Mesenchymal stem cell (in vitro differentiated cells and primary cell): ENCODE results near the gene CMKLR1.
A peak's percentile ranks its signal among the peaks of the same experiment; 100 is the strongest.

ENCODE experiments used
- DNase-seq: peaks from one replicate; pipeline ENCODE4 v3.0.0-alpha.2; 2013
- H2AFZ ChIP-seq: one replicate; pipeline ENCODE4 v1.6.1; 2013; ENCODE audit warnings: low read depth, mild to moderate bottlenecking, control low read depth, inconsistent platforms, low read length, moderate library complexity
- H2AK5ac ChIP-seq: 2 replicates; pipeline ENCODE4 v1.6.1; 2013; ENCODE audit warnings: low read length, moderate library complexity, mild to moderate bottlenecking, inconsistent platforms; ENCODE audit not compliant: severe bottlenecking
- H2BK120ac ChIP-seq: one replicate; pipeline ENCODE4 v1.6.1; 2013; ENCODE audit warnings: low read depth, mild to moderate bottlenecking, inconsistent platforms, low read length, moderate library complexity
- H2BK12ac ChIP-seq, 2 experiments: one replicate each; pipeline ENCODE4 v1.6.1; 2013; ENCODE audit warnings: inconsistent platforms in 2 of 2, low read length in 2 of 2, mild to moderate bottlenecking in 2 of 2, moderate library complexity in 2 of 2, control low read depth in 1 of 2
- H2BK15ac ChIP-seq: one replicate; pipeline ENCODE4 v1.6.1; 2013; ENCODE audit warnings: mild to moderate bottlenecking, low read depth, inconsistent platforms; ENCODE audit not compliant: poor library complexity, severe bottlenecking
- H2BK5ac ChIP-seq: 2 replicates; pipeline ENCODE4 v1.6.1; 2013; ENCODE audit warnings: low read depth, mild to moderate bottlenecking, low read length, control low read depth, inconsistent platforms; ENCODE audit not compliant: poor library complexity, severe bottlenecking
- H3K14ac ChIP-seq, 2 experiments: one replicate each; pipeline ENCODE4 v1.6.1; 2013; ENCODE audit warnings: inconsistent platforms in 2 of 2, low read length in 2 of 2, control low read depth in 1 of 2, mild to moderate bottlenecking in 1 of 2, moderate library complexity in 1 of 2
- H3K18ac ChIP-seq, 2 experiments: one replicate each; pipeline ENCODE4 v1.6.1; 2013; ENCODE audit warnings: inconsistent platforms in 2 of 2, low read length in 2 of 2, control low read depth in 1 of 2, low read depth in 1 of 2, mild to moderate bottlenecking in 1 of 2
- H3K23ac ChIP-seq, 2 experiments: one replicate each; pipeline ENCODE4 v1.6.1; 2013; ENCODE audit warnings: inconsistent platforms in 2 of 2, low read length in 2 of 2, mild to moderate bottlenecking in 2 of 2, moderate library complexity in 2 of 2, control low read depth in 1 of 2
- H3K27ac ChIP-seq: 2 replicates; pipeline ENCODE4 v1.5.1; 2013; ENCODE audit warnings: mild to moderate bottlenecking, moderate library complexity, low read length, control low read depth, inconsistent platforms; ENCODE audit not compliant: poor library complexity, severe bottlenecking
- H3K27me3 ChIP-seq, 2 experiments: 2 replicates each; pipeline versions ENCODE4 v1.6.1 to v1.7.0; 2013; ENCODE audit warnings: low read length in 2 of 2, mild to moderate bottlenecking in 2 of 2, moderate library complexity in 2 of 2, control low read depth in 1 of 2, inconsistent platforms in 1 of 2; ENCODE audit not compliant: control insufficient read depth in 1 of 2, insufficient read depth in 1 of 2
- H3K36me3 ChIP-seq, 2 experiments: 2 replicates each; pipeline versions ENCODE4 v1.6.1 to v1.7.0; 2013; ENCODE audit warnings: low read length in 2 of 2, control low read depth in 1 of 2, inconsistent platforms in 1 of 2, low read depth in 1 of 2, mild to moderate bottlenecking in 1 of 2; ENCODE audit not compliant: insufficient read depth in 2 of 2, control insufficient read depth in 1 of 2
- H3K4ac ChIP-seq, 2 experiments: one replicate each; pipeline ENCODE4 v1.6.1; 2013; ENCODE audit warnings: inconsistent platforms in 2 of 2, low read length in 2 of 2, mild to moderate bottlenecking in 2 of 2, moderate library complexity in 2 of 2, control low read depth in 1 of 2, low read depth in 1 of 2
- H3K4me1 ChIP-seq: 2 replicates; pipeline ENCODE4 v1.6.1; 2013; ENCODE audit warnings: low read depth, low read length, control low read depth; ENCODE audit not compliant: control insufficient read depth, insufficient read depth
- H3K4me2 ChIP-seq: 2 replicates; pipeline ENCODE4 v1.6.1; 2013; ENCODE audit warnings: low read length, mild to moderate bottlenecking, inconsistent platforms; ENCODE audit not compliant: poor library complexity, severe bottlenecking
- H3K4me3 ChIP-seq, 2 experiments: 2 replicates each; pipeline versions ENCODE4 v1.5.1 to v1.7.0; 2013; ENCODE audit warnings: low read length in 2 of 2, mild to moderate bottlenecking in 2 of 2, control low read depth in 1 of 2, low read depth in 1 of 2; ENCODE audit not compliant: insufficient read depth in 1 of 2
- H3K79me1 ChIP-seq: replicated peaks from 2 replicates; pipeline ENCODE4 v1.6.1; 2013; ENCODE audit warnings: mild to moderate bottlenecking, control low read depth, low read length, inconsistent platforms; ENCODE audit not compliant: poor library complexity, severe bottlenecking
- H3K9ac ChIP-seq: 2 replicates; pipeline ENCODE4 v1.7.0; 2013; ENCODE audit warnings: mild to moderate bottlenecking, low read length, moderate library complexity
- H3K9me3 ChIP-seq: 2 replicates; pipeline ENCODE4 v1.7.0; 2013; ENCODE audit warnings: mild to moderate bottlenecking, low read length; ENCODE audit not compliant: control insufficient read depth
- H4K8ac ChIP-seq: one replicate; pipeline ENCODE4 v1.6.1; 2013; ENCODE audit warnings: inconsistent platforms, mild to moderate bottlenecking, low read length, moderate library complexity
- H4K91ac ChIP-seq: one replicate; pipeline ENCODE4 v1.6.1; 2013; ENCODE audit warnings: mild to moderate bottlenecking, low read length, inconsistent platforms
- WGBS: methylation state at CpG from one replicate; pipeline ENCODE4 v1.1.7; 2013; ENCODE audit warnings: mixed read lengths; 5-methylcytosine and 5-hydroxymethylcytosine counted together

Gene CMKLR1

GRCh38 chr12:108332791-108333382 is 6.2 kb downstream of the CMKLR1 start:
- H4K91ac ChIP-seq: no peak overlapping the region
- H2BK12ac ChIP-seq: no peak overlapping the region
- H3K27ac ChIP-seq: no peak overlapping the region
- no peak overlapping the region for H3K18ac ChIP-seq
- no peak overlapping the region for H3K23ac ChIP-seq
- H3K4me1 ChIP-seq: peaks cover 11% of the 10 kb centered on the region
- H3K79me1 ChIP-seq: no peaks in the 10 kb centered on the region
- no peak overlapping the region for H2BK5ac ChIP-seq
- H3K14ac ChIP-seq: no peak overlapping the region
- H3K4ac ChIP-seq: no peak overlapping the region
- no peak for DNase-seq
- no peak overlapping the region for H2AK5ac ChIP-seq
- no peak overlapping the region for H2BK15ac ChIP-seq
- H3K4me2 ChIP-seq: no peak overlapping the region
- H3K9me3 ChIP-seq: peaks cover 9% of the 10 kb centered on the region
- peaks cover 0 to 23% of the 10 kb centered on the region in 2 experiments for H3K27me3 ChIP-seq
- H3K9ac ChIP-seq: no peak overlapping the region
- no peaks in the 10 kb centered on the region for H3K36me3 ChIP-seq
- no peak overlapping the region for H3K4me3 ChIP-seq
- H4K8ac ChIP-seq: no peak overlapping the region
- no peak overlapping the region for H2BK120ac ChIP-seq
- no peak overlapping the region for H2AFZ ChIP-seq
- 43% methylated on average over 3 of the region's 3 CpGs for WGBS

GRCh38 chr12:108328420-108328819 is 10.7 kb downstream of the CMKLR1 start:
- Histone ChIP-seq H2BK12ac (no peak overlapping the region), H3K9me3 (peaks cover 9% of the 10 kb centered on the region), H3K18ac (no peak overlapping the region), H3K27ac (no peak overlapping the region), H3K4me2 (no peak overlapping the region), H3K4ac (no peak overlapping the region), H2BK15ac (no peak overlapping the region), H3K27me3 (peaks cover 0 to 33% of the 10 kb centered on the region in 2 experiments), H3K79me1 (no peaks in the 10 kb centered on the region), H2BK5ac (no peak overlapping the region), H3K4me3 (no peak overlapping the region), H3K14ac (no peak overlapping the region), H4K91ac (no peak overlapping the region), H2AFZ (no peak overlapping the region), H3K4me1 (peaks cover 11% of the 10 kb centered on the region), H3K36me3 (no peaks in the 10 kb centered on the region), H2BK120ac (no peak overlapping the region), H3K9ac (peak overlapping the region; percentile 20), H2AK5ac (no peak overlapping the region), H4K8ac (no peak overlapping the region), H3K23ac (no peak overlapping the region)
- DNase-seq: no peak
- WGBS: 80% methylated on average over 7 of the region's 7 CpGs

GRCh38 chr12:108327621-108328344 is 11.3 kb downstream of the CMKLR1 start:
- Histone ChIP-seq H3K9ac (peak overlapping the region; percentile 20), H3K27ac (no peak overlapping the region), H3K18ac (no peak overlapping the region), H2BK15ac (no peak overlapping the region), H2BK12ac (no peak overlapping the region), H3K9me3 (peaks cover 9% of the 10 kb centered on the region), H3K4me1 (peaks cover 7% of the 10 kb centered on the region), H3K36me3 (no peaks in the 10 kb centered on the region), H3K4me2 (no peak overlapping the region), H3K4me3 (no peak overlapping the region), H2AK5ac (no peak overlapping the region), H3K79me1 (no peaks in the 10 kb centered on the region), H3K14ac (no peak overlapping the region), H2AFZ (no peak overlapping the region), H2BK5ac (no peak overlapping the region), H3K4ac (no peak overlapping the region), H2BK120ac (no peak overlapping the region), H4K91ac (no peak overlapping the region), H4K8ac (no peak overlapping the region), H3K27me3 (peaks cover 0 to 39% of the 10 kb centered on the region in 2 experiments), H3K23ac (no peak overlapping the region)
- WGBS: 64% methylated on average over 12 of the region's 15 CpGs
- no peak for DNase-seq

GRCh38 chr12:108326254-108326750 is 12.8 kb downstream of the CMKLR1 start:
- no peak overlapping the region for H4K91ac ChIP-seq
- H2BK15ac ChIP-seq: no peak overlapping the region
- H3K27ac ChIP-seq: no peak overlapping the region

More at GRCh38 chr12:108326254-108326750, 12.8 kb downstream of the CMKLR1 start:
- Histone ChIP-seq H3K18ac (no peak overlapping the region), H3K14ac (no peak overlapping the region), H3K23ac (no peak overlapping the region), H3K79me1 (no peaks in the 10 kb centered on the region), H2AK5ac (no peak overlapping the region), H3K27me3 (peaks cover 0 to 54% of the 10 kb centered on the region in 2 experiments), H3K9ac (no peak overlapping the region), H2BK5ac (no peak overlapping the region), H3K4me2 (no peak overlapping the region), H2BK12ac (no peak overlapping the region), H4K8ac (no peak overlapping the region), H3K36me3 (no peaks in the 10 kb centered on the region), H2AFZ (no peak overlapping the region), H3K9me3 (peaks cover 9% of the 10 kb centered on the region), H3K4me3 (no peak overlapping the region), H2BK120ac (no peak overlapping the region), H3K4me1 (peaks cover 7% of the 10 kb centered on the region), H3K4ac (no peak overlapping the region)
- DNase-seq: no peak
- WGBS: 43% methylated on average over 2 of the region's 2 CpGs
